Measurements from ENCODE around the gene APOOL.
A peak's percentile ranks its signal among the peaks of the same experiment; 100 is the strongest.
"Not testable (repeated sequence)": the region's sequence is repeated elsewhere in the genome, so short reads cannot be mapped to it uniquely, and the experiment has no call there.

APOOL gene

GRCh38 chrX:85037114-85037513 lies 33.4 kb downstream of the APOOL start:
- no peak overlapping the region for H3K27ac ChIP-seq
- no peak for TF ChIP-seq CTCF (conservative IDR thresholded peaks at IDR 0.05)

- TF ChIP-seq CTCF (conservative IDR thresholded peaks at IDR 0.05), result no peak
- no peak overlapping the region for H3K27ac ChIP-seq
These were observed 48.0 kb downstream of the APOOL start for GRCh38 chrX:85051627-85052026.

- no peak for TF ChIP-seq CTCF (conservative IDR thresholded peaks at IDR 0.05)
- H3K27ac ChIP-seq, result no peak overlapping the region
These were observed 48.5 kb downstream of the APOOL start for GRCh38 chrX:85052205-85052604.

GRCh38 chrX:85052636-85053343 lies 49.1 kb downstream of the APOOL start:
- peak; percentile 55 for TF ChIP-seq CTCF (conservative IDR thresholded peaks at IDR 0.05)
- H3K27ac ChIP-seq, result no peak overlapping the region

- no peak overlapping the region for H3K27ac ChIP-seq
- no peak for TF ChIP-seq CTCF (conservative IDR thresholded peaks at IDR 0.05)
These were observed 62.0 kb downstream of the APOOL start for GRCh38 chrX:85065512-85066198.

- H3K27ac ChIP-seq, result not testable (repeated sequence)
These were observed 73.6 kb downstream of the APOOL start for GRCh38 chrX:85077247-85077646.

GRCh38 chrX:85084770-85085393 lies 81.2 kb downstream of the APOOL start:
- no peak overlapping the region for H3K27ac ChIP-seq
- TF ChIP-seq CTCF (conservative IDR thresholded peaks at IDR 0.05), result peak; percentile 84
